GM18526 (cell line): ENCODE data around the gene CHST11.

ENCODE experiments used
- POLR2A ChIP-seq: IDR thresholded peaks from 3 replicates; pipeline ENCODE4 v1.6.1; 2011; ENCODE audit not compliant: insufficient read length; ENCODE audit errors: extremely low read depth

Gene CHST11

GRCh38 chr12:104480826-104481440 is 24.2 kb downstream of the CHST11 start:
- no peak for TF ChIP-seq POLR2A

- TF ChIP-seq POLR2A: no peak
These were observed 25.4 kb downstream of the CHST11 start for GRCh38 chr12:104482113-104482512.

GRCh38 chr12:104482748-104483147 is 26.0 kb downstream of the CHST11 start:
- TF ChIP-seq POLR2A: no peak

- no peak for TF ChIP-seq POLR2A
These were observed 27.3 kb downstream of the CHST11 start for GRCh38 chr12:104484079-104484478.

GRCh38 chr12:104485651-104486362 is 29.1 kb downstream of the CHST11 start:
- TF ChIP-seq POLR2A: no peak

- TF ChIP-seq POLR2A: no peak
These were observed 29.6 kb downstream of the CHST11 start for GRCh38 chr12:104486363-104486750.

- no peak for TF ChIP-seq POLR2A
These were observed 30.4 kb downstream of the CHST11 start for GRCh38 chr12:104486943-104487819.

GRCh38 chr12:104488374-104488773 is 31.6 kb downstream of the CHST11 start:
- TF ChIP-seq POLR2A: no peak

- no peak for TF ChIP-seq POLR2A
These were observed 33.4 kb downstream of the CHST11 start for GRCh38 chr12:104490186-104490585.

GRCh38 chr12:104490850-104491249 is 34.1 kb downstream of the CHST11 start:
- TF ChIP-seq POLR2A: no peak

GRCh38 chr12:104493496-104493895 is 36.7 kb downstream of the CHST11 start:
- no peak for TF ChIP-seq POLR2A

- no peak for TF ChIP-seq POLR2A
These were observed 37.5 kb downstream of the CHST11 start for GRCh38 chr12:104494137-104494792.

GRCh38 chr12:104494793-104495158 is 38.0 kb downstream of the CHST11 start:
- TF ChIP-seq POLR2A: no peak

- no peak for TF ChIP-seq POLR2A
These were observed 39.0 kb downstream of the CHST11 start for GRCh38 chr12:104495786-104496185.

- TF ChIP-seq POLR2A: no peak
These were observed 39.6 kb downstream of the CHST11 start for GRCh38 chr12:104496336-104496735.

GRCh38 chr12:104498211-104498801 is 41.6 kb downstream of the CHST11 start:
- TF ChIP-seq POLR2A: no peak
